ENCODE measurements around the gene CEP131. TPM values are rescaled to one million over a fixed set of nuclear protein-coding genes. Genes with fewer than 3 reads are reported as not detected.

CEP131 gene
- total and polyA plus RNA-seq, 2 of the 4 experiments (the other 2 are of a cell fraction), result 4.8 to 9.6 TPM

DNA sequence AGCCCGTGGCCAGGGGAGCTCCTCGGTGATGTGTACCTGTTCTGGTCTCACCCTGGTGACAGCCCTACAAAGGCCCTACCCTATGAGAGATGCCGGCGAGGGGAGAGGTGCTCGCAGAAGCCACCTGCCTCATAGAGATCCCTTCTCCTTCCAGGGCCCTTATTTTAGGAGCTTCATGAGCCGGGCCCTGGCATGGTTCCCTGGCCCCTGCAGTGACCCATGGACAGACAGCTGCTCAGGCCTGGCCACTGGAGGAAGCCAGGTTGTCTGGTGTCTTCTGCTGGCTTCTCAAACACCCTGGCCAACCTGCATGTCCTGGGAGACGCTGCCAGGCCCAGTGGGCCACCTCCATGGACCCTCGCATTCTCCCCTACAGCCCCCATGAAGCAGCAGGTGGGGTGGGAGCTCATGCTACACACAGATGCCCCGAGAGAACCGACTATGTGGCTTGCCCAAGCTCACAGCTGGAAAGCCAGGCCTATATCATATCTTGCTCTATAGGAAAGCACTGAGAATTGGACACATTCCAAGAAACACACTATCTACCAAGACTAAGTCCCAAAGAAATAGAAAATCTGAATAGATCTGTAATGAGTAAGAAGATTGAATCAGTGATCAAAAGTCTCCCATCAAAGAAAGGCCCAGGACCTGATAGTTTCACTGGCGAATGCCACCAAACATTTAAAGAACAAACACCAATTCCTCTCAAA lies 49.6 kb downstream of the CEP131 start:
- no TSS peak for BruUV-seq (replicated peaks)
- no peak overlapping the region for H3K18ac ChIP-seq (ENCODE audit: low read depth, low read length)
- ChIA-PET POLR2A (ENCODE audit: unreplicated experiment) (no interaction called here), CTCF (no interaction called here)
- no peak overlapping the region for H3K4me3 ChIP-seq (ENCODE audit: insufficient read depth, low read depth, low read length)
- H3K4me2 ChIP-seq (ENCODE audit: low read depth, low read length), result no peak overlapping the region
- no peak overlapping the region for H3K9ac ChIP-seq (ENCODE audit: low read depth, low read length)
- 0 out of 2 replicates have a peak, but pooled peaks cover 3% of the 10 kb centered on the region for H4K20me1 ChIP-seq (ENCODE audit: insufficient read depth, low read length)
- no peaks in the 10 kb centered on the region for H3K9me3 ChIP-seq (ENCODE audit: control insufficient read depth, insufficient read depth, low read length)
- no peak overlapping the region for H4K91ac ChIP-seq (ENCODE audit: insufficient read depth, low read depth, low read length)
- no peak overlapping the region for H2AFZ ChIP-seq (replicated peaks; ENCODE audit: low read length, poor library complexity)
- H3K27me3 ChIP-seq (ENCODE audit: control insufficient read depth, insufficient read depth, low read length), result peaks cover 3% of the 10 kb centered on the region; the same call in 1 of the 2 replicates
- no peaks in the 10 kb centered on the region for H3K79me1 ChIP-seq (ENCODE audit: low read depth in 1 of 2, low read length in 2 of 2)
- 82% methylated on average over 6 of the region's 11 CpGs; no CpG with 5 or more reads in 1 of the 2 experiments for whole genome bisulfite sequencing, 2 experiments (ENCODE audit: extremely low coverage in 2 of 2, insufficient read length in 1 of 2)
- dilution Hi-C loops (cut with HindIII; ENCODE audit: low sequenced_read_pairs, unreplicated experiment) (no loop called here), in situ Hi-C loops (cut with MboI; ENCODE audit: low sequenced_read_pairs) (no loop called here), intact Hi-C loops (cut with micrococcal nuclease) (no loop called here)
- no peak overlapping the region for H3K23ac ChIP-seq (ENCODE audit: low read depth, low read length)
- H2BK20ac ChIP-seq (ENCODE audit: low read depth, low read length), result no peak overlapping the region
- no peak overlapping the region for H3K27ac ChIP-seq (ENCODE audit: insufficient read depth, low read length)
- no peak overlapping the region for H4K8ac ChIP-seq (ENCODE audit: low read depth in 2 of 2, low read length in 2 of 2)
- H3K4ac ChIP-seq (ENCODE audit: low read depth, low read length), result no peak overlapping the region
- no peak overlapping the region for H3K56ac ChIP-seq (ENCODE audit: extremely low read depth, insufficient read depth, low read length)
- no peak overlapping the region for H4K5ac ChIP-seq (ENCODE audit: low read depth, low read length)
- H3K9me1 ChIP-seq (ENCODE audit: insufficient read depth, low read length), result no peaks in the 10 kb centered on the region
- no peaks in the 10 kb centered on the region for H3K36me3 ChIP-seq (ENCODE audit: control insufficient read depth, insufficient read depth, low read length)
- H2AK5ac ChIP-seq (ENCODE audit: low read depth, low read length), result no peak overlapping the region
- 0 out of 2 replicates have a peak, but pooled peaks cover 2% of the 10 kb centered on the region for H3K4me1 ChIP-seq (ENCODE audit: control insufficient read depth, insufficient read depth, low read length)
- DNase-seq, result no peak
- no peak overlapping the region for H2BK5ac ChIP-seq (ENCODE audit: low read depth, low read length, poor library complexity, severe bottlenecking)
- no peak overlapping the region for H2BK15ac ChIP-seq (ENCODE audit: low read depth, low read length)
- ATAC-seq (ENCODE audit: low read depth), result no peak
- peak overlapping the region; percentile 75 for H2AK9ac ChIP-seq (replicated peaks; ENCODE audit: low read depth, low read length, poor library complexity)
- TF ChIP-seq CEBPB (IDR thresholded peaks at IDR 0.05; ENCODE audit: low read depth, low read length) (no peak), BHLHE40 (IDR thresholded peaks at IDR 0.05; ENCODE audit: low read depth, low read length) (no peak), NFE2L2 (IDR thresholded peaks at IDR 0.05; ENCODE audit: low read depth, low read length) (no peak), RCOR1 (IDR thresholded peaks at IDR 0.05; ENCODE audit: insufficient replicate concordance, low read length) (no peak), RFX5 (IDR thresholded peaks at IDR 0.05; ENCODE audit: low read depth, low read length) (no peak), MXI1 (IDR thresholded peaks at IDR 0.05; ENCODE audit: borderline replicate concordance, low read depth, low read length) (no peak), SMC3 (IDR thresholded peaks at IDR 0.05; ENCODE audit: low read depth, low read length) (no peak), POLR2A (IDR thresholded peaks at IDR 0.05; ENCODE audit: low read depth, low read length) (no peak), RAD21 (IDR thresholded peaks at IDR 0.05; ENCODE audit: low read length) (no peak), FOS (IDR thresholded peaks at IDR 0.05; ENCODE audit: low read depth, low read length) (no peak), MAFK (IDR thresholded peaks at IDR 0.05; ENCODE audit: low read depth, low read length) (no peak), CHD1 (IDR thresholded peaks at IDR 0.05; ENCODE audit: low read depth, low read length) (no peak), MAZ (IDR thresholded peaks at IDR 0.05; ENCODE audit: borderline replicate concordance, low read depth, low read length) (no peak)
- TF ChIP-seq, protein P1, sequence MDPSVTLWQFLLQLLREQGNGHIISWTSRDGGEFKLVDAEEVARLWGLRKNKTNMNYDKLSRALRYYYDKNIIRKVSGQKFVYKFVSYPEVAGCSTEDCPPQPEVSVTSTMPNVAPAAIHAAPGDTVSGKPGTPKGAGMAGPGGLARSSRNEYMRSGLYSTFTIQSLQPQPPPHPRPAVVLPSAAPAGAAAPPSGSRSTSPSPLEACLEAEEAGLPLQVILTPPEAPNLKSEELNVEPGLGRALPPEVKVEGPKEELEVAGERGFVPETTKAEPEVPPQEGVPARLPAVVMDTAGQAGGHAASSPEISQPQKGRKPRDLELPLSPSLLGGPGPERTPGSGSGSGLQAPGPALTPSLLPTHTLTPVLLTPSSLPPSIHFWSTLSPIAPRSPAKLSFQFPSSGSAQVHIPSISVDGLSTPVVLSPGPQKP (IDR thresholded peaks at IDR 0.05; ENCODE audit: borderline replicate concordance, low read depth, low read length), result no peak
- TF ChIP-seq, protein P2, sequence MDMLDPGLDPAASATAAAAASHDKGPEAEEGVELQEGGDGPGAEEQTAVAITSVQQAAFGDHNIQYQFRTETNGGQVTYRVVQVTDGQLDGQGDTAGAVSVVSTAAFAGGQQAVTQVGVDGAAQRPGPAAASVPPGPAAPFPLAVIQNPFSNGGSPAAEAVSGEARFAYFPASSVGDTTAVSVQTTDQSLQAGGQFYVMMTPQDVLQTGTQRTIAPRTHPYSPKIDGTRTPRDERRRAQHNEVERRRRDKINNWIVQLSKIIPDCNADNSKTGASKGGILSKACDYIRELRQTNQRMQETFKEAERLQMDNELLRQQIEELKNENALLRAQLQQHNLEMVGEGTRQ (IDR thresholded peaks at IDR 0.05; ENCODE audit: low read depth, low read length), result no peak
- TF ChIP-seq, protein P3, sequence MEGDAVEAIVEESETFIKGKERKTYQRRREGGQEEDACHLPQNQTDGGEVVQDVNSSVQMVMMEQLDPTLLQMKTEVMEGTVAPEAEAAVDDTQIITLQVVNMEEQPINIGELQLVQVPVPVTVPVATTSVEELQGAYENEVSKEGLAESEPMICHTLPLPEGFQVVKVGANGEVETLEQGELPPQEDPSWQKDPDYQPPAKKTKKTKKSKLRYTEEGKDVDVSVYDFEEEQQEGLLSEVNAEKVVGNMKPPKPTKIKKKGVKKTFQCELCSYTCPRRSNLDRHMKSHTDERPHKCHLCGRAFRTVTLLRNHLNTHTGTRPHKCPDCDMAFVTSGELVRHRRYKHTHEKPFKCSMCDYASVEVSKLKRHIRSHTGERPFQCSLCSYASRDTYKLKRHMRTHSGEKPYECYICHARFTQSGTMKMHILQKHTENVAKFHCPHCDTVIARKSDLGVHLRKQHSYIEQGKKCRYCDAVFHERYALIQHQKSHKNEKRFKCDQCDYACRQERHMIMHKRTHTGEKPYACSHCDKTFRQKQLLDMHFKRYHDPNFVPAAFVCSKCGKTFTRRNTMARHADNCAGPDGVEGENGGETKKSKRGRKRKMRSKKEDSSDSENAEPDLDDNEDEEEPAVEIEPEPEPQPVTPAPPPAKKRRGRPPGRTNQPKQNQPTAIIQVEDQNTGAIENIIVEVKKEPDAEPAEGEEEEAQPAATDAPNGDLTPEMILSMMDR (conservative IDR thresholded peaks at IDR 0.05; ENCODE audit: low read depth, low read length), result no peak
- no peak overlapping the region for H3K14ac ChIP-seq (replicated peaks; ENCODE audit: low read depth, low read length)
- no peak overlapping the region for H2BK120ac ChIP-seq (ENCODE audit: low read depth, low read length)

Measured in IMR-90 (cell line).